Measurements from ENCODE around the gene KRTAP10-8.
"Not testable (repeated sequence)": the region's sequence is repeated elsewhere in the genome, so short reads cannot be mapped to it uniquely, and the experiment has no call there.

Gene KRTAP10-8

DNA sequence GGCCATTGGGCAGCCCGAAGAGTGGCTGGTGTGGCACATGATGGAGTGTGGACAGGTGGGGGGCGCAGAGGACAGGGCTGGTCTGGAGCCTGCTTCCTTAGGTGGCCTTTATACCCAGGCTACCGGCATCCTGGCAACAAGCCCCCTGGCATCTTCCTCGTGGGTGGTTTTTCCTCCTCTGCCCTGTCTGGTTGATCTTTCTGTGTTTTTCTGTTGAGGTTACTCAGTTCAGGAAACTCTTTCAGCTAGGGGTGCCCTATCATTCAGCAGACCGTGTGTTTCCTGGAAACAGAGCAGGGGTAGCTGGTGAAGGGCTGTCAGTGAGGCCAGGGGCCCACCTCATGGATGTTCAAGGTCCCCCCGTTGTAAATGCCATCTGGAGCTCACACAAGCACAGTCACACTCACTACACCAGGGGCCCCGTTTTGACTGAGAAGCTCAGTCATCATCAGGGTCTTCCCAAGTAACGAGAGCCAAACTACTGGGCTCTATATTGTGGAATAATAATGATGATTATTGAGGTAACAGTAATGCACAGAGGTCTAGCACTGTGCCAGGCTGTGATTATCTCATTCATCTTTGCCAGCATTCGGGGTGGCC is 42.8 kb downstream of the KRTAP10-8 start, which contains the start of gene KRTAP12-4:
TSS of gene KRTAP12-4 (minus strand) at position 84 of the 600 bp plus-strand sequence. CDS start at position 39, 45 bp downstream.
- Histone ChIP-seq H3K4me3 (ENCODE audit: insufficient read depth, low read depth, low read length, poor library complexity, severe bottlenecking) (no peak within 1 kb of the TSS), H3K4me1 (ENCODE audit: control insufficient read depth, insufficient read depth, low read length, poor library complexity, severe bottlenecking) (peaks cover 45% of the 10 kb centered on the region), H3K9me3 (ENCODE audit: control insufficient read depth, low read length) (no peaks in the 10 kb centered on the region), H3K27ac (ENCODE audit: insufficient read depth, low read length, poor library complexity, severe bottlenecking) (peak within 1 kb of the TSS; percentile 31), H3K36me3 (ENCODE audit: control insufficient read depth, insufficient read depth, low read length) (no peaks in the 10 kb centered on the region), H3K27me3 (replicated peaks; ENCODE audit: control insufficient read depth, insufficient read depth, low read length, poor library complexity, severe bottlenecking) (no peaks in the 10 kb centered on the region)
- no peak for DNase-seq

DNA sequence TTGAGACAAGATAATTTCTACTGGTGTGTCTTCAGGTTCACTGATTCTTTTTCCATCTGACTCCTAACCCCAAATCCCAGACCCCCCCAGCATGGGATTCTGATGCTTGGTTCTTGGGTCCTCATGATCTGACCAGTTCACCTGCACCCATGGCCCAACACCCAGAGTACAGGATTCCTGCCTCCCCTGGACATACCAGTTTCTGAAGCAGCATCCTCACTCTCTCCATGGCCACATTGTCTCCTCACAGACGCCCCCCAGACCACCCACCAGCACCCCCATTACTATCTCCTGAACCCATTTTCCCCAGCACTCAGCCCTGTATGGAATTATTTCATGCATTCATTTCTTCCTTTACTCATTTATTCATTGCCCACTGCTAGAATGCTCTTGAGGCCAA is 45.0 kb downstream of the KRTAP10-8 start:
- H3K27me3 ChIP-seq (replicated peaks; ENCODE audit: control insufficient read depth, insufficient read depth, low read length, poor library complexity, severe bottlenecking), result no peaks in the 10 kb centered on the region
- DNase-seq, result no peak
- H3K9me3 ChIP-seq (ENCODE audit: control insufficient read depth, low read length), result no peaks in the 10 kb centered on the region
- H3K36me3 ChIP-seq (ENCODE audit: control insufficient read depth, insufficient read depth, low read length), result no peaks in the 10 kb centered on the region
- H3K4me3 ChIP-seq (ENCODE audit: insufficient read depth, low read depth, low read length, poor library complexity, severe bottlenecking), result no peak overlapping the region
- H3K4me1 ChIP-seq (ENCODE audit: control insufficient read depth, insufficient read depth, low read length, poor library complexity, severe bottlenecking), result peaks cover 46% of the 10 kb centered on the region
- H3K27ac ChIP-seq (ENCODE audit: insufficient read depth, low read length, poor library complexity, severe bottlenecking), result peak overlapping the region; percentile 63

- no peaks in the 10 kb centered on the region for H3K9me3 ChIP-seq (ENCODE audit: control insufficient read depth, low read length)
- H3K4me3 ChIP-seq (ENCODE audit: insufficient read depth, low read depth, low read length, poor library complexity, severe bottlenecking), result no peak within 1 kb of the TSS
- H3K27ac ChIP-seq (ENCODE audit: insufficient read depth, low read length, poor library complexity, severe bottlenecking), result peak within 1 kb of the TSS; percentile 63
- H3K4me1 ChIP-seq (ENCODE audit: control insufficient read depth, insufficient read depth, low read length, poor library complexity, severe bottlenecking), result peaks cover 46% of the 10 kb centered on the region
- H3K27me3 ChIP-seq (replicated peaks; ENCODE audit: control insufficient read depth, insufficient read depth, low read length, poor library complexity, severe bottlenecking), result no peaks in the 10 kb centered on the region
- no peaks in the 10 kb centered on the region for H3K36me3 ChIP-seq (ENCODE audit: control insufficient read depth, insufficient read depth, low read length)
- DNase-seq, result peak; percentile 41 to 62 (median 43)
These were observed 46.0 kb downstream of the KRTAP10-8 start, which contains the start of gene KRTAP12-3 for GRCh38 chr21:44657635-44658540. Gene KRTAP12-3, plus strand, starts transcription at chr21:44657932. Its CDS starts 48 bp downstream, at chr21:44657980.

DNA sequence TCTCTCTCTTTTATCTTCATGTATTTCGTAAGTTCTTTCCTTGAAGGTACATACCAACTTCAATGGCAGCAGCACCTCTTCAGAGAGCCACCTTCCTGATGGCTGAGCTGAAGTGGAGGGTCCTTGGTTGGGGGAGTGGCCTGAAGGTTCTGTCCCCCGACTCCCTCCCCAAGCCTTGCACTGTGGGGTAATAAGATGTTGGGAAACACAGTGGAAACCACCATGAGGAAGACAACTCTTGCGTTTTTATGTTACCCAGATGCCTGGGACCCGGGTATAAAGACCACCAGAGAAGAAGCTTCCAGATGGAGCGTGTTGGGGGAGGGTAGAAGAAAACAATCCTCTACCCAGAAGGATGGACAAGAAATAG is 46.6 kb downstream of the KRTAP10-8 start:
- no peak overlapping the region for H3K4me3 ChIP-seq (ENCODE audit: insufficient read depth, low read depth, low read length, poor library complexity, severe bottlenecking)
- H3K27ac ChIP-seq (ENCODE audit: insufficient read depth, low read length, poor library complexity, severe bottlenecking), result peak overlapping the region; percentile 63
- no peaks in the 10 kb centered on the region for H3K36me3 ChIP-seq (ENCODE audit: control insufficient read depth, insufficient read depth, low read length)
- no peaks in the 10 kb centered on the region for H3K9me3 ChIP-seq (ENCODE audit: control insufficient read depth, low read length)
- H3K27me3 ChIP-seq (replicated peaks; ENCODE audit: control insufficient read depth, insufficient read depth, low read length, poor library complexity, severe bottlenecking), result no peaks in the 10 kb centered on the region
- H3K4me1 ChIP-seq (ENCODE audit: control insufficient read depth, insufficient read depth, low read length, poor library complexity, severe bottlenecking), result peaks cover 45% of the 10 kb centered on the region
- no peak for DNase-seq

GRCh38 chr21:44658913-44659595 is 47.2 kb downstream of the KRTAP10-8 start:
- H3K4me3 ChIP-seq (ENCODE audit: insufficient read depth, low read depth, low read length, poor library complexity, severe bottlenecking), result no peak overlapping the region
- no peak for DNase-seq
- no peaks in the 10 kb centered on the region for H3K36me3 ChIP-seq (ENCODE audit: control insufficient read depth, insufficient read depth, low read length)
- H3K27me3 ChIP-seq (replicated peaks; ENCODE audit: control insufficient read depth, insufficient read depth, low read length, poor library complexity, severe bottlenecking), result no peaks in the 10 kb centered on the region
- H3K9me3 ChIP-seq (ENCODE audit: control insufficient read depth, low read length), result no peaks in the 10 kb centered on the region
- H3K4me1 ChIP-seq (ENCODE audit: control insufficient read depth, insufficient read depth, low read length, poor library complexity, severe bottlenecking), result peaks cover 40% of the 10 kb centered on the region
- H3K27ac ChIP-seq (ENCODE audit: insufficient read depth, low read length, poor library complexity, severe bottlenecking), result peak overlapping the region; percentile 63

DNA sequence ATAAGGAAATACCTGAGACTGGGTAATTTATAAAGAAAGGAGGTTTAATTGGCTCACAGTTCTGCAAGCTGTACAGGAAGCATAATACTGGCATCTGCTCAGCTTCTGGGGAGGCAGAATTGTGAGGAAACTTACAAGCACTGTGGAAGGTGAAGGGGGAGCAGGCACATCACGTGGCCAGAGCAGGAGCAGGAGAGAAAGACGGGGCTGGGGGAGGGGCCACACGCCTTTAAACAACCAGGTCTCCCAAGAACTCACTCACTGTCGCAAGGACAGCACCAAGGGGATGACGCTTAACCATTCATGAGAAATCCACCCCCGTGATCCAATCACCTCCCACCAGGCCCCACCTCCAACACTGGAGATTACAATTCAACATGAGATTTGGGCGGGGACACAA is 49.7 kb downstream of the KRTAP10-8 start:
- not testable (repeated sequence) for H3K27me3 ChIP-seq (replicated peaks; ENCODE audit: control insufficient read depth, insufficient read depth, low read length, poor library complexity, severe bottlenecking); H3K27ac ChIP-seq (ENCODE audit: insufficient read depth, low read length, poor library complexity, severe bottlenecking); H3K36me3 ChIP-seq (ENCODE audit: control insufficient read depth, insufficient read depth, low read length); H3K9me3 ChIP-seq (ENCODE audit: control insufficient read depth, low read length); H3K4me3 ChIP-seq (ENCODE audit: insufficient read depth, low read depth, low read length, poor library complexity, severe bottlenecking); DNase-seq
- peaks cover 29% of the 10 kb centered on the region for H3K4me1 ChIP-seq (ENCODE audit: control insufficient read depth, insufficient read depth, low read length, poor library complexity, severe bottlenecking)
